Hippocampal formation (tissue), 2 donors: ENCODE measurements around the gene GINS1.

ENCODE experiments used
- DNase-seq, 2 donors: peaks; one replicate each; lab custom pipeline; 2025; lab: John Stamatoyannopoulos, UW

The GINS1 gene

GRCh38 chr20:25494506-25495188 lies 87.2 kb downstream of the GINS1 start:
- DNase-seq: no peak

GRCh38 chr20:25495189-25495824 lies 87.8 kb downstream of the GINS1 start:
- DNase-seq: no peak

- DNase-seq: no peak
Observed at GRCh38 chr20:25496165-25496967, 88.9 kb downstream of the GINS1 start.

- no peak for DNase-seq
Observed at GRCh38 chr20:25496968-25497401, 89.5 kb downstream of the GINS1 start.

GRCh38 chr20:25497586-25498279 lies 90.3 kb downstream of the GINS1 start:
- no peak for DNase-seq
